AG09309 (cell line): ENCODE results near the gene CACNG8.
"Not testable (repeated sequence)": the region's sequence is repeated elsewhere in the genome, so short reads cannot be mapped to it uniquely, and the experiment has no call there.

Experiments used
- DNase-seq: peaks from one replicate; pipeline ENCODE4 v3.0.0-alpha.2; 2010; ENCODE audit warnings: low read depth
- H3K4me3 ChIP-seq: 2 replicates; pipeline ENCODE4 v1.5.1; 2011; ENCODE audit warnings: mild to moderate bottlenecking, low read depth, low read length, moderate library complexity; ENCODE audit not compliant: control insufficient read depth
- CTCF ChIP-seq: IDR thresholded peaks from 2 replicates; pipeline ENCODE4 v1.5.1; 2011; ENCODE audit warnings: mild to moderate bottlenecking, low read depth, low read length, inconsistent platforms; ENCODE audit not compliant: insufficient read depth, control insufficient read depth; ENCODE audit errors: missing control alignments

The CACNG8 gene

GRCh38 chr19:53942001-53942786 lies 20.5 kb upstream of the CACNG8 start:
- DNase-seq: no peak
- TF ChIP-seq CTCF: no peak
- H3K4me3 ChIP-seq: no peak overlapping the region

- DNase-seq: no peak
- TF ChIP-seq CTCF: no peak
- no peak overlapping the region for H3K4me3 ChIP-seq
Observed at GRCh38 chr19:53944416-53944815, 18.3 kb upstream of the CACNG8 start.

DNA sequence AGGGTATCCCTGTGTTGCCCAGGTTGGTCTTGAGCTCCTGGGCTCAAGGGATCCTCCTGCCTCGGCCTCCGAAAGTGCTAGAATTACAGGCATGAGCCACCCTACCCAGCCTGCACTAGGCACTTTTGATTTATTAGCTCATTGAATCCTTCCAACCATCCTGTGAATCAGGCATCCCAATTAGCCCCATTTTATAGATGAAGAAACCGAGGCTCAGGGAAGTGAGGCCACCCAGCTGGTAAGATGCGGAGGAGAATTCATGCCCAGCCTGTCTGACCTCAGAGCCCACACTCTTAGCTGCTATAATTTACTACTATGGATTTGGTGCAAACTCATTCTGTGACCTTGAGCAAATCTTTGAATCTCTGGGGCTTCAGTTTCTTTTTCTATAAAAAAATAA lies 17.8 kb upstream of the CACNG8 start:
- H3K4me3 ChIP-seq: no peak overlapping the region
- DNase-seq: no peak
- no peak for TF ChIP-seq CTCF

DNA sequence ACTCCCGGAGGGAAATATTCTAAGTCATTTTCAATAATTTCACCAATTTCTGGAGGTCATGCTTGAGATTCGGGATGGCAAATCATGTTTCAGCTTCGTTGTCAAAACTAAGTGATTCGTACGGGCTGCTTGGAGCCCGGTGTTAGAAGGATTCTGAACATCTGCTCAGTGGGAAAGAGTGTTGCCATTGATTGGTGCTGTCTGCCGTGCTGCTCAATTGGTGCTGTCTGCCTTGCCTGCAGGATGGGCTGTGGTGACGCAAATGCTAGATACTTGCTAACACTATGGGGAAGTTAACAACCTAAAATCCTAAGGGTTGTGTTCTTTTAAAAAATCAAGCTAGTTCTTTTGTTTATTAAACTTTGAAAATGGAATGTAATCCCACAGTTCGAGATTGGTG lies 17.3 kb upstream of the CACNG8 start:
- no peak overlapping the region for H3K4me3 ChIP-seq
- TF ChIP-seq CTCF: no peak
- DNase-seq: no peak

DNA sequence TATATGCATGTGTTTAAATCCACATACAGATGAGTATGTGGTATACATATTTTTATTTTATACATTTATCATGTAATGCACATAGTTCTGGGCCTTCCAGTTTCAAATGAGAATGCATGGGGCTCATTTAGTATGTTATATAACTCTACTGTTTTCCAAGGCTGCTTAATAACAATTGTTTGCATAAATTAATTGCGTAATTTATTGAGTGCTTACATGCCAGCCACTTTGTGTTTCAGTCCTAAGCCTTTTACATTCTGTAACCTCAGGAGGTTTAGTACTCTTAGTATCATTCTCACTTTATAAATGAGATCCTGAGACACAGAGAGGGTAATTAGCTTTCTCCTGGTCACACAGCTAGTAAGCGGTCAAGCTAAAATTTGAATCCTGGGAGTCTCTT lies 16.7 kb upstream of the CACNG8 start:
- H3K4me3 ChIP-seq: no peak overlapping the region
- TF ChIP-seq CTCF: no peak
- DNase-seq: no peak

- DNase-seq: no peak
- TF ChIP-seq CTCF: no peak
- no peak overlapping the region for H3K4me3 ChIP-seq
Observed at GRCh38 chr19:53947624-53948023, 15.1 kb upstream of the CACNG8 start.

DNA sequence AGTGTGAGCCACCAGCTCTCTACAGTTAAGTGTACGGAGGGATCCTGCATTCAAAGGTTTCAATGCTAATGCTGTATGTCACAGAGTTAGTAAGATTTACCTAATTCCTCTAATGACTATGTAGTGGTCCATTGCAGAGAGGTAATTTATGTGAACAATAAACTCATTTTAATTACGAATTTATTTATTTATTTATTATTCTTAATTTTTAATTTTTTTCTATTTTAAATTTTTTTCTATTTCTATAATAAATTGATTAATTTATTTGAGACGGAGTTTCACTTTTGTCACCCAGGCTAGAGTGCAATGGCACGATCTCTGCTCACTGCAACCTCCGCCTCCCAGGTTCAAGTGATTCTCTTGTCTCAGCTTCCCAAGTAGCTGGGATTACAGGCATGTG lies 14.1 kb upstream of the CACNG8 start:
- not testable (repeated sequence) for H3K4me3 ChIP-seq, DNase-seq
